ENCODE measurements around the gene CHST9. TPM values are rescaled to one million over a fixed set of nuclear protein-coding genes. Genes with fewer than 3 reads are reported as not detected.

The CHST9 gene
- total RNA-seq, 2 experiments from 2014 or later = not detected

- Mint-ChIP-seq H3K27me3 (no peaks in the 10 kb centered on the region), H3K9me3 (peaks cover 6% of the 10 kb centered on the region), H3K27ac (no peak overlapping the region), H3K36me3 (ENCODE audit: low read depth) (no peaks in the 10 kb centered on the region), H3K4me3 (no peak overlapping the region), H3K4me1 (ENCODE audit: low read depth) (no peaks in the 10 kb centered on the region)
- ChIA-PET CTCF (no interaction called here), POLR2A (no interaction called here)
- Histone ChIP-seq H3K36me3 (ENCODE audit: insufficient read depth, low read length) (no peaks in the 10 kb centered on the region), H3K4me1 (ENCODE audit: insufficient read depth, low read length) (no peaks in the 10 kb centered on the region), H3K4me3 (ENCODE audit: low read length) (no peak overlapping the region), H3K9me3 (ENCODE audit: control insufficient read depth in 1 of 2, insufficient read depth in 1 of 2, low read length in 2 of 2) (peaks cover 0 to 7% of the 10 kb centered on the region in 2 experiments), H3K27ac (ENCODE audit: low read depth in 1 of 2, low read length in 2 of 2) (no peak overlapping the region), H3K27me3 (ENCODE audit: control insufficient read depth in 1 of 2, insufficient read depth in 2 of 2, low read length in 2 of 2) (no peaks in the 10 kb centered on the region)
- intact Hi-C loops (cut with DNase I, micrococcal nuclease) = no loop called here
- ATAC-seq (ENCODE audit: poor library complexity) = no peak
- no peak for DNase-seq
- no peak for TF ChIP-seq CTCF (IDR thresholded peaks at IDR 0.05)
These were observed 177.2 kb downstream of the CHST9 start for GRCh38 chr18:27007880-27008279.

- no peak overlapping the region for H3K4me3 ChIP-seq (ENCODE audit: low read length)
- H3K9me3 ChIP-seq (ENCODE audit: control insufficient read depth in 1 of 2, insufficient read depth in 1 of 2, low read length in 2 of 2) = no peaks in the 10 kb centered on the region
- peaks cover 6% of the 10 kb centered on the region for H3K9me3 Mint-ChIP-seq
- no peaks in the 10 kb centered on the region for H3K4me1 Mint-ChIP-seq (ENCODE audit: low read depth)
- no peak for DNase-seq
- TF ChIP-seq CTCF (IDR thresholded peaks at IDR 0.05) = no peak
- H3K36me3 Mint-ChIP-seq (ENCODE audit: low read depth) = no peaks in the 10 kb centered on the region
- intact Hi-C loops (cut with DNase I, micrococcal nuclease) = no loop called here
- ATAC-seq (ENCODE audit: poor library complexity) = no peak
- H3K27ac ChIP-seq (ENCODE audit: low read depth in 1 of 2, low read length in 2 of 2) = no peak overlapping the region
- no peaks in the 10 kb centered on the region for H3K36me3 ChIP-seq (ENCODE audit: insufficient read depth, low read length)
- no peaks in the 10 kb centered on the region for H3K4me1 ChIP-seq (ENCODE audit: insufficient read depth, low read length)
- CTCF ChIA-PET = no interaction called here
- H3K27ac Mint-ChIP-seq = no peak overlapping the region
- no peak overlapping the region for H3K4me3 Mint-ChIP-seq
- no peaks in the 10 kb centered on the region for H3K27me3 Mint-ChIP-seq
- no peaks in the 10 kb centered on the region for H3K27me3 ChIP-seq (ENCODE audit: control insufficient read depth in 1 of 2, insufficient read depth in 2 of 2, low read length in 2 of 2)
- POLR2A ChIA-PET = interaction anchor here (1.0 kb wide), 1 partner anchor 8 kb away, joined by 4 read pairs; no protein-coding TSS in a partner anchor
These were observed 179.5 kb downstream of the CHST9 start for GRCh38 chr18:27005589-27005988.

GRCh38 chr18:27004056-27004829 lies 180.9 kb downstream of the CHST9 start:
- no peak overlapping the region for H3K4me3 Mint-ChIP-seq

More at GRCh38 chr18:27004056-27004829, 180.9 kb downstream of the CHST9 start:
- Mint-ChIP-seq H3K27ac (no peak overlapping the region), H3K27me3 (no peaks in the 10 kb centered on the region), H3K4me1 (ENCODE audit: low read depth) (no peaks in the 10 kb centered on the region), H3K9me3 (peaks cover 6% of the 10 kb centered on the region), H3K36me3 (ENCODE audit: low read depth) (no peaks in the 10 kb centered on the region)
- ChIA-PET CTCF (no interaction called here), POLR2A (no interaction called here)
- no peaks in the 10 kb centered on the region for H3K9me3 ChIP-seq (ENCODE audit: control insufficient read depth in 1 of 2, insufficient read depth in 1 of 2, low read length in 2 of 2)
- no peaks in the 10 kb centered on the region for H3K4me1 ChIP-seq (ENCODE audit: insufficient read depth, low read length)
- H3K27me3 ChIP-seq (ENCODE audit: control insufficient read depth in 1 of 2, insufficient read depth in 2 of 2, low read length in 2 of 2) = no peaks in the 10 kb centered on the region
- H3K27ac ChIP-seq (ENCODE audit: low read depth in 1 of 2, low read length in 2 of 2) = no peak overlapping the region
- intact Hi-C loops (cut with DNase I, micrococcal nuclease) = no loop called here
- TF ChIP-seq CTCF (IDR thresholded peaks at IDR 0.05) = no peak
- no peaks in the 10 kb centered on the region for H3K36me3 ChIP-seq (ENCODE audit: insufficient read depth, low read length)
- H3K4me3 ChIP-seq (ENCODE audit: low read length) = no peak overlapping the region
- ATAC-seq (ENCODE audit: poor library complexity) (no peak), DNase-seq (no peak)

Measured in CD4-positive, alpha-beta T cell (primary cell).